ENCODE measurements around the gene MTMR10.

GRCh38 chr15:30973379-30973778, 18.0 kb downstream of the MTMR10 start:
- TF ChIP-seq POLR2A (IDR thresholded peaks at IDR 0.05) = no peak
- TF ChIP-seq, protein P1, sequence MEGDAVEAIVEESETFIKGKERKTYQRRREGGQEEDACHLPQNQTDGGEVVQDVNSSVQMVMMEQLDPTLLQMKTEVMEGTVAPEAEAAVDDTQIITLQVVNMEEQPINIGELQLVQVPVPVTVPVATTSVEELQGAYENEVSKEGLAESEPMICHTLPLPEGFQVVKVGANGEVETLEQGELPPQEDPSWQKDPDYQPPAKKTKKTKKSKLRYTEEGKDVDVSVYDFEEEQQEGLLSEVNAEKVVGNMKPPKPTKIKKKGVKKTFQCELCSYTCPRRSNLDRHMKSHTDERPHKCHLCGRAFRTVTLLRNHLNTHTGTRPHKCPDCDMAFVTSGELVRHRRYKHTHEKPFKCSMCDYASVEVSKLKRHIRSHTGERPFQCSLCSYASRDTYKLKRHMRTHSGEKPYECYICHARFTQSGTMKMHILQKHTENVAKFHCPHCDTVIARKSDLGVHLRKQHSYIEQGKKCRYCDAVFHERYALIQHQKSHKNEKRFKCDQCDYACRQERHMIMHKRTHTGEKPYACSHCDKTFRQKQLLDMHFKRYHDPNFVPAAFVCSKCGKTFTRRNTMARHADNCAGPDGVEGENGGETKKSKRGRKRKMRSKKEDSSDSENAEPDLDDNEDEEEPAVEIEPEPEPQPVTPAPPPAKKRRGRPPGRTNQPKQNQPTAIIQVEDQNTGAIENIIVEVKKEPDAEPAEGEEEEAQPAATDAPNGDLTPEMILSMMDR (IDR thresholded peaks at IDR 0.05) = no peak
- no peak for TF ChIP-seq POLR2AphosphoS5 (IDR thresholded peaks at IDR 0.05)
